GM19452 (cell line): ENCODE measurements around the gene NDUFB10.

Experiments used
- ATAC-seq: cut with Tn5 transposase; IDR thresholded peaks from one replicate; pipeline ENCODE4 v1.9.1; 2021; ENCODE audit not compliant: unreplicated experiment

The NDUFB10 gene

DNA sequence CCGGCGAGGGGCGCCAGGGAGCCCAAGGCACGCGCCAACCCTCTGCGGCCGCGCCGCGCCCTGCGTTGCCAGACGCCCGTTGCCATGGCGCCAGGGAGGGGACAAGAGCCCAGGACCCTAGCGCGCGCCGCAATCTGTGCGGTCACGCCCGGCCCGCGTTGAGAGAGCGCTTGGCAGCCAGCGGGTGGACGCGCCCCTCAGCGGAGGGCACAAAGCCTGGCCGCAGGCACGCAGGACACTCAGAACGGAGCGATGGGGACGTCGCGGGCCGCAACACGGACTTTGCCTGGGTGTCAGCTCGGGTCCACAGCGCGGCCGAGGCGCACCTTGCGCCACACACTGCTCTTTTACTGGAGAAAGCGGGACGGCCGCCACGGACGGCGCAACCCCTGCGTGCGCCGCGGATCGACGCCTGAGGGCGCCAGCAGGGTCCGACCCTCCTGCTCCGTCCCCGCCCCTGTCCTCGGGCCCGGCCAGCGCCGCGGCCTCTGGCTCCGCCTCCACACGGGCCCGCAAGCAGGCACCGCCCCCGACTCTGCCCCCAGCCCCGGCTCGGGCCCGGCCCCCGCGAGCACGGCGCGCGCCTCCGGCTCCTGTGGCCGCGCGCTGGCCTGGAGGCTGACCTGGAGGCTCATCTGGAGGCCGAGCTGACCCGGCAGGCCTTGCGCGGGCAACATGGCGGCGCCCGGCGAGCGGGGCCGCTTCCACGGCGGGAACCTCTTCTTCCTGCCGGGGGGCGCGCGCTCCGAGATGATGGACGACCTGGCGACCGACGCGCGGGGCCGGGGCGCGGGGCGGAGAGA lies 24.4 kb downstream of the NDUFB10 start, which contains the start of gene GFER:
Gene GFER, plus strand, starts transcription at position 650 of the 803 bp plus-strand sequence. Its CDS starts 26 bp downstream, at position 676.
- ATAC-seq: peak; percentile 66

DNA sequence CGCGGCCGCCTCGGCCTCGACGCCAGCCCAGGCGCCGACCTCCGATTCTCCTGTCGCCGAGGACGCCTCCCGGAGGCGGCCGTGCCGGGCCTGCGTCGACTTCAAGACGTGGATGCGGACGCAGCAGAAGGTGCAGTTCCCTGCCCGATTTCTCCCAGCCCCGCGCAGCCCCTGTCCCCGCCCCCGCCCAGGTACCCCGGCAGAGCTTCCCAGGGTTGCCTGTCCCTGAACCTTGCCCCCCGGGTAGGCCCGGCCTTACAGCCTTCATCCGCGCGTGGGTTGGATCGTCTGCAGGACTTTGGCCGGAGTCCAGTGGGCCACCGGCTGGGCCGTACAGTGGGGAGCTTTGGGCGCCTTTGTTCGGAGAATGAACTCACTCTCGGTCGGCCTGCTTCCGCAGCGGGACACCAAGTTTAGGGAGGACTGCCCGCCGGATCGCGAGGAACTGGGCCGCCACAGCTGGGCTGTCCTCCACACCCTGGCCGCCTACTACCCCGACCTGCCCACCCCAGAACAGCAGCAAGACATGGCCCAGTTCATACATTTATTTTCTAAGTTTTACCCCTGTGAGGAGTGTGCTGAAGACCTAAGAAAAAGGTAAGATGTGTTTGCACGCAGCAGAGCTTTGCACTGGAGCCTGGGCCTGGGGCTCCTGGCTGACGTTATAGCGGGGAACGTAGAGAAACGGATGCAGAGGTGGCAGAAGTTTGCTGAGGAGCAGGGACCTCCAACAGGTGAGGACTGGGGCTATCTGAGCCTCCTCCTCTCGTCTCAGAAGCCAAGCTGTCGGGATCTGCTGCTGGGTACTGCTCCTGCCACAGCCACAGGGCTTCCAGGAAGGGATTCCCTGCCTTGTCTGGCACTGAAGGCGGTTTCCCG lies 25.2 kb downstream of the NDUFB10 start:
- no peak for ATAC-seq

DNA sequence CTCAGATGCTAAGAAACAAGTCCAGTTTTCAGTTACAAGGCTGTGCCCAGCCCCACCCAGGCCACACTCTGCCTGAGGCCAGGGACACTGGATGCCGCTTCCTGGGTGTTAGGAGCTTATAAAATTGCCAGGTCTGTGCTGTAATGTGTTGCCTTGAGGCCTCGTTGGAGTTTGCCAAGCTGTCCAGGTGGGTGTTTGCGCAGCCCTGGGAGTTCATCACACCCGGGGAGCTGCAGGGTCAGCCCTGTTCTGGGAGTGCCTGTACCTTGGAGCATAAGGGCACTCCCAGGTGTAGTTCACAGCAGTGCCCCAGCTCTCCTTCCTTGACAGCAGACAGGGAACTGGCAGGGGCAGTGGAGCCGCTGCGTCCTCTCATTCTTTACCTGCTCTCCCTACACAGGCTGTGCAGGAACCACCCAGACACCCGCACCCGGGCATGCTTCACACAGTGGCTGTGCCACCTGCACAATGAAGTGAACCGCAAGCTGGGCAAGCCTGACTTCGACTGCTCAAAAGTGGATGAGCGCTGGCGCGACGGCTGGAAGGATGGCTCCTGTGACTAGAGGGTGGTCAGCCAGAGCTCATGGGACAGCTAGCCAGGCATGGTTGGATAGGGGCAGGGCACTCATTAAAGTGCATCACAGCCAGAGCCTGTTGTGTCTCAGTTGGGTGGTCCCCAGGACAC lies 26.3 kb downstream of the NDUFB10 start:
- no peak for ATAC-seq

DNA sequence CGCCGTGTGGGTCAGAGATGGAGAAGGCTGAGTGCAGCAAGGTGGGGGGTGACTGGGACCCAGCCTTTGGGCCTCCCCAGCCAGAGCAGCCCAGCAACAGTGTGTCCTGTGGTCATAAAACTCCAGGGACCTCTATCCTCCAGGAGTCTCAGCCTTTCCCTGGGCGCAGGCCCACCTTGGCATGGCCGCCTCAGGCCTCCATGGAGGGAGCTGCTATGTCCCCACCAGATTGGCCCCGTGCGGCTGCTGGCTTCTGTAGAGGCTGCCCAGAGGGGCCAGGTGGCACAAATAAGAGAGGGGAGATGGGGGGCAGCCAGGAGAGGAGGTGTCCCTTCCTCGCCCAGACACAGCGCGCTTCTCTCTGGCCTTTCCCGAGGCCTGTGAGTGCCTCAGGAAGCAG lies 27.9 kb downstream of the NDUFB10 start:
- ATAC-seq: no peak

DNA sequence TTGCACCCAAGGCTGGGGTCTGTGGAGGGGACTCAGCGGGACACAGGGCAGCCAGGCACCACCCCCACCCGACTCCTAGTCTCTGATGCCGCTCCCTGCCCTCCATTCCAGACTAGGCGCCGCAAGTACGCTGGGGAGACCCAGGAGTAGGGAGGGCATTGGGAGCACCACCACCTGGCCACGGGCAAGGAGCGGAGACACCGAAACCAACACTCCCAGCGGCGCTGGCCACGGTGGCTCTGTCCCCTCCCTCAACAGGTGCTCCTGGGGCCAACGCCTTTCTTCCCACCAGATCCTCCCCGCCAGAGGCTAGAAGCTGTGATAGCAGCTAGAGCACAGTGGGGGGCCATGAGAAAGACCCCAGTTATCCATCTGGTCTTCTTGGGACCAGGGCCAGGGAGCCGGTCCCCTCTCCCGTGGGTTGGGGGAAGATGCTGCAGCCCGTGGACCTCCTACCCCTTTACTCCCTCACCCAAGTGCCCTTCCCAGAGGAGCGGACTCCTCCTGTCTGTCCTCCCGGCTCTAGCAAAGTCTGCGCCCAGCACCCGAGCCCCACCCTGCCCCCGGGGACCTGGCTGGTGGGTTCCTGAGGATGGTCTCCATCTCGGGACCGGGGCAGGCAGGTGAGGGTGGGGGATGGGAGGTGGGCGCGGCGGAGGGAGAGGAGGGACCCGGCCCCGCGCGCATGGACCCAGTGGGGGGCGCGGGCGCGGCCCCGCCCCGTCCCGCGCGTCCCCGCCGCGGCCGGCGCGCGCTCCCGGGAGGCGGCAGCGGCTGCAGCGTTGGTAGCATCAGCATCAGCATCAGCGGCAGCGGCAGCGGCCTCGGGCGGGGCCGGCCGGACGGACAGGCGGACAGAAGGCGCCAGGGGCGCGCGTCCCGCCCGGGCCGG lies 30.1 kb downstream of the NDUFB10 start, which contains the start of gene SYNGR3:
Gene SYNGR3, plus strand, starts transcription at position 762 of the 892 bp plus-strand sequence. CDS start 133 bp downstream, outside the sequence.
- ATAC-seq: no peak

DNA sequence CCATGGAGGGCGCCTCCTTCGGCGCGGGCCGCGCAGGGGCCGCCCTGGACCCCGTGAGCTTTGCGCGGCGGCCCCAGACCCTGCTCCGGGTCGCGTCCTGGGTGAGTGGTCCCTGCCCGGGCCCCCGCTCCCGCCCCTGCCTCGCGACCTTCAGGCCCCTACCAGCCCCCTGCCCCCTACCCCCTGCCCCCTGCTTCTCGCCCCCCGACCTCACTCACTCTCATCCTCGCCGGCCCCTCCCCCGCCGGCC lies 30.7 kb downstream of the NDUFB10 start:
- ATAC-seq: no peak

DNA sequence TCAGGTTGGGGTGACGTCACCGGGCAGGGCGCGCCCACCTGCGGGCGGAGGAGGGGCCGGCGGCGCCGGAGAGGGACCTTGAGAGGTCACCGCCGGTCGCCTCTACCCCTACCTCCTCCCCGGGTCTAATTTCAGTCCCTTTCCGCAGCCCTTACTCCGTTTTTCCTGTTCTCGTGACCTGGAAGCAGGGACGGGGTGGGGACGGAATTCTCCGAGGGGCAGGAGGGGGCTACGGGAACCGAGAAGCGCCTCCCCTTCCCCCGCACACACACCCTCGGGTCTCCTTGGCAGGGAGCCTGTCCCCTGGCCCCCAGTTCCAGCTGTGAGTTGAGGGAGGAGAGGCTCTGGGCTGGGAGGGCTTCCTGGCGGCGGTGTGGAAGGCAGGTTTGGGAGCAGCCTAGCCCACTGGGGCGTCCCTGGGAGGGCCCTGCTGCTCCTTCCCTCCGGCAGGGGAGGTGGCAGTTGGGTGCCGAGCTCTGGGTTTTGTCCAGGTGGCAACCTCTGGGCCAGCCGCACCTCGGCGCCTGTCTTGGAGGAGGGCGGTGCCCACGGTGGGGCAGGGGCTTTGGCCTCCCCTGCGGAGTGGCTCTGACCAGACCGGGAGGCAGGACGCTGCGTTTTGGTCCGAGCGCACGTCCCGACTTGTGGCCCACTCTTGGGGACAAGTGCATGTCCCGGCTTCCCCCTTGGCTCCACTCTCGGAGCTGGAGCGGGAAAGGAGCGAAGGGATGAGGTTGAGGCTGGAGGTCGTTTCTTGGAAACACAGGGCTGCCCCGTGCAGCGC lies 31.2 kb downstream of the NDUFB10 start:
- ATAC-seq: no peak

DNA sequence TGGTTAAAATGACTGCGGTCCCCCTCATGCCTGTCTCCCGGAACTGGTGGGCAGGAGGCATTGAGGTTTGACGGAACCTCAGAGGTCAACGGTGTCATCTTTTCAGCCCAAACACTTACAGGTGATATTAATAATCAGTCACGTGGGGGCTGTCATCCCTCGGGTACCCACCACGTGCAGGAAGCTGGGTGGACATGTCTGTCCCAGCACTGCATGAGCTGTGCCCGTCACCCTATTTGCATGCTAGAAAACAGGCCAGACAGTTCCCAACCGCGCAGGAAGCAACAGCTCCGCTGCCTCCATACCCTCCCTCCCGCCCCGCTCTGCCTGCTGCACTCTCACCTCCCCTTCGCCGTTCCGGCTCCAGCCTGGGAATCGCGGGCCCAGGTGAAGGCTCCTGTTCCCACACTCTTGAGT lies 31.8 kb downstream of the NDUFB10 start:
- no peak for ATAC-seq

DNA sequence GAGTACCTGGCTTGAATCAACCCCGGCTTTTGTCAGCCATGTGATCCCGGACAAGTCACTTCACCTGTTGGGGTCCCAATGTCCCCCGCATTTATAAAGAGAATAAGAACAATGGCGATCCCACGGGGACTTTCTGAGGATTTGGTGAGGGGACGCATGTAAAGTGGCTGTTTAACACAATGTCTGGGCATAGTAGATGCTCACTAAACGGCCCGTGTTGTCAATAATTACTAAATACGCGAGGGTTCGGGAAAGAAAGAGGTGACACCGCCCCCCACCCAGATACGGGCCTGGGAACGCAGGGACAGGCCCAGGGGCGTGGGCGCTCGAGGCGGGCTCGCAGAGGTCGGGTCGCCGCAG lies 32.2 kb downstream of the NDUFB10 start:
- no peak for ATAC-seq

DNA sequence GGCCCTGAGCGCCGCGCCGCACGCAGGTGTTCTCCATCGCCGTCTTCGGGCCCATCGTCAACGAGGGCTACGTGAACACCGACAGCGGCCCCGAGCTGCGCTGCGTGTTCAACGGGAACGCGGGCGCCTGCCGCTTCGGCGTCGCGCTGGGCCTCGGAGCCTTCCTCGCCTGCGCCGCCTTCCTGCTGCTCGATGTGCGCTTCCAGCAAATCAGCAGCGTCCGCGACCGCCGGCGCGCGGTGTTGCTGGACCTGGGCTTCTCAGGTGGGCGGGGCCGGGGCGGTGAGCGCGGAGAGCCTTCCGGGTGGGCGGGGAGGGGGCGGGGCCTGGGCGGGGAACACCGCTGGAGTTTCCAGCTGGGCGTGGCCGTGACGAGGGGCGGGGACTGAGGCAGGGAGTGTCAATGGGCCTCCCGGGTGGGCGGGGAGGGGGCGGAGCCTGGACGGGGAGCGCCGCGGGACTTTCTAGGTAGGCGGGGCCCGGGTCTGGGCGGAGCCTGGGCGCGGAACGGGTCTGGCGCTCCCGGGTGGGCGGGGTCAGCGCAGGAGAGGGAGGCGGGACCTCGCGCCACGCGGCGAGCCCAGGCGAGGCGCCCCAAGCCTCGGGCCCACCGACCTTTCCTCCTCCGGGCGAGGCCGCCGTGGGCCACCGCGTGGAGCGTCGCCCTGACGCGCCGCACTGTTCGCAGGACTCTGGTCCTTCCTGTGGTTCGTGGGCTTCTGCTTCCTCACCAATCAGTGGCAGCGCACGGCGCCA lies 32.8 kb downstream of the NDUFB10 start:
- no peak for ATAC-seq

DNA sequence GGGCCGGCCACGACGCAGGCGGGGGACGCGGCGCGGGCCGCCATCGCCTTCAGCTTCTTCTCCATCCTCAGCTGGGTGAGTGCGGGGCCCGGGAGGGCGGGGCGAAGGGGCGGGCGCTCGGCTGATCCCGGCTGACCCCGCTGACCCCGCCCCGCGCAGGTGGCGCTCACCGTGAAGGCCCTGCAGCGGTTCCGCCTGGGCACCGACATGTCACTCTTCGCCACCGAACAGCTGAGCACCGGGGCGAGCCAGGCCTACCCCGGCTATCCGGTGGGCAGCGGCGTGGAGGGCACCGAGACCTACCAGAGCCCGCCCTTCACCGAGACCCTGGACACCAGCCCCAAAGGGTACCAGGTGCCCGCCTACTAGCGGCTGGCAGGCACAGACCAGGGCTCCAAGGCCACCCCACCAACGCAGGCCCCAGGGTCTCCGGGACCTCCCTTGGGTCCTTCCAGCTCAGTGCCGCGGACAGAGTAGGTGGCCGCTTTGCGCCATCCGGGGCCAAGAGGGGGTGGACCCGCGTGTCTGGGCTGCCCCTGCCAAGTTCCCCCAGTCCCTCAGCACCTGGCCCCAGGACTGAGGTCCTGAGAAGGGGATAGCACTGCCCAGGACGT lies 33.5 kb downstream of the NDUFB10 start:
- ATAC-seq: no peak

DNA sequence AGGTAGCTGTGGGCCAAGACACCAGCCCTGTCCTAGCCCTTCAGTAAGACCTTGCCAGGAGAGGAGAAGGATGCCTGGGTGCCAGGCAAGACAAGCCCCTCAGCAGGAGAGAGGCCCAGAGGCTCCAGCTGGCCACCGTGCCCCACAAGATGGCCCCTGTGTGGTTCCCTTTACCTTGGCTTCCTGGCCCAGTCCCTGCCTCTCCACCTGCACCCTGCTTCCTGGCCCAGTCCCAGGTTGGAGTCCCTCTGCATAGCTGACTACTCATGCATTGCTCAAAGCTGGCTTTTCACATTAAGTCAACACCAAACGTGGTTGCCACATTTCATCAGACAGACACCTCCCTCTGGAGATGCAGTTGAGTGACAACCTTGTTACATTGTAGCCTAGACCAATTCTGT lies 34.4 kb downstream of the NDUFB10 start:
- ATAC-seq: no peak

DNA sequence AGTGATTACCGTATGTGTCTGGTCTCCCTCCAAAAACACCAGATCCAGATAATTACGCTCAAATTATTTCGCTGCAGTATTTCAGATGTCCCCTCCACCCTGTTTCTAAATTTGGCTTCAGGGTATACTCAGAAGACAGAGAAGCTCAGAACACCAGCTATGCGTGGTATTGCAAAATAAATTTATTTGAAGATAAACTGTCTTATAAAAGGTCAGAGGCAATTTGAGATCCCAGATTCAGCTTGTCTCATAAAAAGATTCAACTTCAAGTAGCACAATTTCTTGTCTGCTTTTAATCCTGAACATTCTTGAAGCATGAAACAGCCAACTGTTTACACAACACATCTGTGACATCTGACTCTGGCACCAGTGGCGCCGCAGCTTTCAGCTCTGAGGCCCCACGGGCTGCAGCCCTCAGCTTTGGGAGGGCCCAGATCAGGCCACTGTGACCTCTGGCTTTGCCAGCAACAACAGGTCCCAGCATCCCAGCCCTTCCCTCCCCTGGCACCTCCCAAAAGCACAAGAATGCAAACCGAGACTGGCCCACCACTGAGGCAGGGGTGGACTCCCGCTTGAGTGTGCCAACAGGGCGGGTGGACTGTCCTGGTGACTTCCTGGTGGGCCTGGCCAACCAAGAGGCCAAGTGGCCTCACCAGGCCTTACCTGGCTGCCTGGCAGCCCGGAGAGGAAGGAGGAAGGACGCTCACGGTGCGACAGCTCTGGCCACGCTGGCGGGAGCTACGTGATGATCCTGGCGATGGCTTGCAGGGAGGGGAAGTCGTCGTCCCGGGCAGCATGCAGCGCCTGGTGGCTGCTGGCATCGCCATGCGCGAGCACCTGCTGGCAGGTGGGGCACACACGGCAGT lies 38.4 kb downstream of the NDUFB10 start:
- ATAC-seq: no peak

DNA sequence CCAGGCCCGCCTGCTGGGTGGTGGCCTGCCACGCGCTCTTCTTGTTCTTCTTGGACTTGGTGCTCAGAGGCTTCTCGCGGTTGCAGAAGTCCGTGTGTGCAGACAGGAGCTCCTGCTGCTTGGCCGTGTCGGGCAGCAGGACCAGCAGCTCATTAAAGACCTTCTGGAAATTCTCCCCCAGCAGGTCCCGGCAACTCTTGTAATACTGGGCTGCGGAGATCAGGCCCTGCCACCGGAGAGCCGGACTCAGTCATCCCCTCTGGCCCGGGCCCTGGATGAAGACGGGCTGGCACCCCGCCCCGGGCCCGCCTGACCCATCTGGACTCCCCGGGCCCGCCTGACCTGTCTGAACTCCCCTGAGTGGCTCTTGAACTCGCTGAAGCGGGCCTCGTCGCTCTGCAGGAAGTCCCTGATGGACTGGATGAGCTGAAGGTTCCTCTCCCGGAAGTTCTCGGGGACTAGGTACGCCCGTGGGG lies 39.1 kb downstream of the NDUFB10 start:
- ATAC-seq: no peak

DNA sequence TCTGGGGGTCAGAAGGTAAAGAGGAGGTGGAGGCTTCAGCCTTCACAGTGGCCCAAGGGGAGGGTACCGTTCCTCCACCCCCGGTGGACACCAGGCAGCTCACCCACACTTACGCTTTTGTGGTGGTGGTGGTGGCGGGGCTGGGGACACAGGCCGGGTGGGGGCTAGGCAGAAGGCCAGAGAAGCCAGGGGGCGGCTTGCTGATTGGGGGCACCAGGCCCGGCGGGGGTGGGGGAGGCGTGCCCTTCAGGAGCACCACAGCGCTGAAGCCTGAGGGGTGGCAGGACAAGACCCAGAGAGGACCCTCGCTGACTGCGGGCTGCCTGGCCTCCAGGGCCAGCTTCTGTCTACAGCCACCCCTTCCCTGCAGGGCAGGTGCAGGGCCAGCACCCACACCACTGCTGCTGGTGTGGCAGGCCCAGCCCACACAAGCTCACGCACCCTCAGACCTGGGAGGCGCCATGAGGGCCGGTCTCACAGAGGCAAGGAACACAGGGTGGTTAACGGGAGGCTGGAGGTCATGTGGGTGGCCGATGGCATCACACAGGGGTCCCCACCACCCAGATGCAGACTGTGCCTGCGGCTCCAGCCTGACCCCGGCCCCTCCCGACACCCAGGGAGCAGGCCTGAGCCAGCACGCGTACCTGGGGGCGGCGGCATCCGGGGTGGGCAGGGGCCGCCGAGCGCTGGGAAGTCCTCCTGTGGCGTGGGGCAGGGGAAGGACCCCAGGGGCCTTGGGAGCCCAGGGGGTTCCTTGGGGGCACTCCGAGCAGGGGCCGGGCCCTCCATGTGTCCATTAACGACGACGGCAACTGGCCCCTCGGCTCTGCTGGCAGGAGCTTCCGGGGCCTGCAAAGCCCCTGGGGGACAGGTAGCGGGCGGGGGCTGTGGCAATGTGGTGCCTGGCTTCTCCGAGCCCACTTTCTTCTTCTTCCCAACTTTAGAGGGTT lies 39.8 kb downstream of the NDUFB10 start:
- ATAC-seq: no peak

DNA sequence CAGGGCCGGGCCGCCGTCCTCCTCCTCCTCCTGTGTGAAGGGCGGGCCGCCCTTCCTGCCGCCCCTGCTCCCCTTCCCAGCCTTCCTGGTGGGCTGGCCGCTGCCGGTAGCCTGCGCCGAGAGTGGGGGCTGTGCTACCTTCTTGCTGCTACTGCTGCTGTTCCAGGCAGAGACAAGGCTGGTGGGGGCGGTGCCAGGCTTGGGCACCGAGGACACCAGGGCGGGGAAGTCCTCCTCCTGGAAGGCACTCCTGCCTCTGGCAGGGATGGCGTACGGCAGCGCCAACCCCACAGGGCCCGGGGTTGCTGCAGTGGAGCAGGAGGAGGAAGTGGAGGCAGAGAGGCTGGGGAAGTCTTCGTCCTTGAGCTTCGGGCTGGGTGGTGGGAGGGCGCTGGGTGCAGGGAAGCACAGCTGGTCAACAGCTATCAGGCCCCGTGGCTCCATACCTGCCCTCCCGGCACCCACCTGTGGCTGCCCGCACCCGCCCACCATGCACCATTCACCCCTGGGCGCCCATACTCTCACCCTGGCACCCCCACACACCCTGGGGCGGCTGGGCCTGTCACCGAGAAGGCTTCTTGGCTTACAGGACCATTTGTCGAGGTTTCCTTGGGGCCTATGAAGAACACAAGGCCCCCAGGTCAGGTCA lies 40.7 kb downstream of the NDUFB10 start:
- ATAC-seq: no peak
